H1 (cell line): ENCODE results near the gene RNF182. TPM values are rescaled to one million over a fixed set of nuclear protein-coding genes. Genes with fewer than 3 reads are reported as not detected.

Source experiments
- CTCF ChIA-PET: fragments of 300-600 bp; sonication (Branson Sonifier 250); formaldehyde crosslinking; loops from one replicate; lab custom pipeline; 2021; ENCODE audit not compliant: partially characterized antibody; lab: Charles Lee
- POLR2A ChIA-PET: fragments of 300-600 bp; sonication (Branson Sonifier 250); formaldehyde crosslinking; loops from one replicate; lab custom pipeline; 2021; ENCODE audit warnings: inconsistent platforms; ENCODE audit not compliant: partially characterized antibody; lab: Charles Lee
- DNase-seq, 2 experiments: peaks; one replicate each; pipeline versions ENCODE4 v3.0.0 to v3.0.0-alpha.2; 2010 to 2022; ENCODE audit warnings: low spot score in 2 of 2, low read depth in 1 of 2, mixed read lengths in 1 of 2
- FAIRE-seq: peaks from 2 replicates; lab custom pipeline; 2011; peaks lifted over from hg19 to GRCh38; lab: Jason Lieb, UNC
- H2AFZ ChIP-seq: 2 replicates; pipeline ENCODE4 v1.8.1; 2012; ENCODE audit warnings: low read length, inconsistent platforms
- H2AK5ac ChIP-seq: 2 replicates; pipeline ENCODE4 v1.6.1; 2013; ENCODE audit warnings: low read depth, low read length
- H2BK120ac ChIP-seq: replicated peaks from 2 replicates; pipeline ENCODE3; 2013; ENCODE audit warnings: low read depth, low read length, inconsistent platforms
- H2BK12ac ChIP-seq: 2 replicates; pipeline ENCODE4 v1.6.1; 2013; ENCODE audit warnings: low read depth, low read length
- H2BK15ac ChIP-seq: 2 replicates; pipeline ENCODE4 v1.6.1; 2013; ENCODE audit warnings: low read length
- H2BK20ac ChIP-seq: 2 replicates; pipeline ENCODE4 v1.6.1; 2013; ENCODE audit warnings: low read length
- H2BK5ac ChIP-seq: 2 replicates; pipeline ENCODE4 v1.6.1; 2013; ENCODE audit warnings: low read depth, low read length
- H3K14ac ChIP-seq: 2 replicates; pipeline ENCODE4 v1.6.1; 2013; ENCODE audit warnings: inconsistent platforms; ENCODE audit not compliant: insufficient read length
- H3K18ac ChIP-seq: 2 replicates; pipeline ENCODE4 v1.6.1; 2013; ENCODE audit warnings: low read length; ENCODE audit errors: extremely low read depth
- H3K23ac ChIP-seq: 2 replicates; pipeline ENCODE4 v1.6.1; 2013; ENCODE audit warnings: inconsistent platforms; ENCODE audit not compliant: insufficient read length
- H3K23me2 ChIP-seq: 2 replicates; pipeline ENCODE4 v1.6.1; 2013; ENCODE audit warnings: low read depth, low read length
- H3K27ac ChIP-seq: 2 replicates; pipeline ENCODE4 v1.6.1; 2011; ENCODE audit warnings: low read depth, low read length, inconsistent platforms
- H3K27me3 ChIP-seq, 4 experiments: replicated peaks in 1 of 4; 1 replicate in 1 of 4; 2 replicates in 3 of 4; pipeline versions ENCODE4 v1.6.1 to v1.8.1; 2011 to 2013; ENCODE audit warnings: low read length in 3 of 4, mild to moderate bottlenecking in 3 of 4, inconsistent platforms in 2 of 4, mixed read lengths in 2 of 4, moderate library complexity in 1 of 4; ENCODE audit not compliant: control insufficient read depth in 3 of 4, insufficient read depth in 3 of 4; ENCODE audit errors: extremely low read depth in 1 of 4
- H3K36me3 ChIP-seq, 4 experiments: 2 replicates each; pipeline versions ENCODE4 v1.6.1 to v1.8.1; 2011 to 2013; ENCODE audit warnings: mild to moderate bottlenecking in 4 of 4, low read length in 3 of 4, moderate library complexity in 2 of 4, control low read depth in 1 of 4, inconsistent platforms in 1 of 4; ENCODE audit not compliant: insufficient read depth in 4 of 4, control insufficient read depth in 2 of 4
- H3K4ac ChIP-seq: replicated peaks from 2 replicates; pipeline ENCODE3; 2013; ENCODE audit warnings: low read length, low read depth, mixed read lengths, inconsistent platforms; ENCODE audit not compliant: insufficient read length
- H3K4me1 ChIP-seq, 4 experiments: replicated peaks in 1 of 4; 1 replicate in 1 of 4; 2 replicates in 3 of 4; pipeline versions ENCODE4 v1.6.1 to v1.8.1; 2011 to 2013; ENCODE audit warnings: low read length in 3 of 4, inconsistent platforms in 2 of 4, mixed read lengths in 1 of 4; ENCODE audit not compliant: insufficient read depth in 4 of 4, control insufficient read depth in 3 of 4
- H3K4me2 ChIP-seq, 2 experiments: 2 replicates each; pipeline versions ENCODE4 v1.6.1 to v1.8.1; 2011 to 2013; ENCODE audit warnings: low read depth in 2 of 2, low read length in 2 of 2, control low read depth in 1 of 2, inconsistent platforms in 1 of 2, mild to moderate bottlenecking in 1 of 2; ENCODE audit not compliant: insufficient read depth in 1 of 2
- H3K4me3 ChIP-seq, 4 experiments: fragments of 200-600, 300-600 bp in 1 of 4; sonication (generic), shearing (Covaris generic), sonication (Bioruptor Twin) in 1 of 4; 2 replicates each; pipeline versions ENCODE4 v1.5.1 to v1.8.1; 2011 to 2016; ENCODE audit warnings: low read length in 4 of 4, low read depth in 3 of 4, control low read depth in 2 of 4, inconsistent platforms in 2 of 4, mild to moderate bottlenecking in 2 of 4, mixed read lengths in 1 of 4, moderate library complexity in 1 of 4; ENCODE audit not compliant: insufficient read depth in 2 of 4; ENCODE audit errors: extremely low read depth in 1 of 4
- H3K56ac ChIP-seq: replicated peaks from 2 replicates; pipeline ENCODE3; 2013; ENCODE audit warnings: low read depth, mild to moderate bottlenecking, mixed read lengths, low read length, inconsistent platforms; ENCODE audit not compliant: insufficient read length
- H3K79me1 ChIP-seq: 2 replicates; pipeline ENCODE4 v1.6.1; 2013; ENCODE audit warnings: low read depth, low read length, control low read depth
- H3K79me2 ChIP-seq, 2 experiments: 2 replicates each; pipeline versions ENCODE4 v1.6.1 to v1.8.1; 2012 to 2013; ENCODE audit warnings: low read length in 2 of 2, mild to moderate bottlenecking in 2 of 2, inconsistent platforms in 1 of 2; ENCODE audit not compliant: insufficient read depth in 2 of 2, control insufficient read depth in 1 of 2
- H3K9ac ChIP-seq, 4 experiments: replicated peaks in 1 of 4; 1 replicate in 1 of 4; 2 replicates in 3 of 4; pipeline versions ENCODE4 v1.6.1 to v1.8.1; 2011 to 2013; ENCODE audit warnings: low read depth in 3 of 4, low read length in 3 of 4, control low read depth in 2 of 4, mild to moderate bottlenecking in 2 of 4, moderate library complexity in 2 of 4, inconsistent platforms in 1 of 4; ENCODE audit errors: extremely low read depth in 1 of 4
- H3K9me3 ChIP-seq, 2 experiments: 2 replicates each; pipeline versions ENCODE4 v1.6.1 to v1.8.1; 2012 to 2013; ENCODE audit warnings: mild to moderate bottlenecking in 2 of 2, moderate library complexity in 2 of 2, control low read depth in 1 of 2, inconsistent platforms in 1 of 2, low read depth in 1 of 2, low read length in 1 of 2, mixed read lengths in 1 of 2; ENCODE audit not compliant: insufficient read depth in 2 of 2
- H4K20me1 ChIP-seq, 2 experiments: replicated peaks in 1 of 2; 2 replicates each; pipeline versions ENCODE3 to v1.8.1; 2011 to 2013; ENCODE audit warnings: inconsistent platforms in 2 of 2, low read length in 2 of 2, mild to moderate bottlenecking in 1 of 2; ENCODE audit not compliant: insufficient read depth in 2 of 2, control insufficient read depth in 1 of 2
- H4K5ac ChIP-seq: 2 replicates; pipeline ENCODE4 v1.6.1; 2013; ENCODE audit warnings: low read length, low read depth, mixed read lengths, inconsistent platforms; ENCODE audit not compliant: insufficient read length
- H4K8ac ChIP-seq: 2 replicates; pipeline ENCODE4 v1.8.0; 2013; ENCODE audit warnings: mild to moderate bottlenecking, moderate library complexity, low read length, inconsistent platforms; ENCODE audit not compliant: insufficient read depth; ENCODE audit errors: extremely low read depth
- H4K91ac ChIP-seq: replicated peaks from 2 replicates; pipeline ENCODE3; 2013; ENCODE audit warnings: low read length, mixed read lengths, inconsistent platforms; ENCODE audit not compliant: insufficient read length
- KDM4A ChIP-seq: IDR thresholded peaks from one replicate; pipeline ENCODE4 v1.7.1; 2012; ENCODE audit warnings: low read depth, mild to moderate bottlenecking, moderate library complexity, low read length, inconsistent platforms; ENCODE audit not compliant: severe bottlenecking
- WGBS, 2 experiments: shearing (Covaris generic) in 1 of 2; methylation state at CpG; one replicate each; pipeline versions ENCODE4 v1.1.6 to v1.1.7; 2013 to 2015; ENCODE audit warnings: low lambda C conversion rate in 2 of 2, mixed read lengths in 2 of 2, inconsistent platforms in 1 of 2, low coverage in 1 of 2, missing lambda C conversion rate in 1 of 2; ENCODE audit not compliant: insufficient replicate concordance in 2 of 2, insufficient coverage in 1 of 2, insufficient read length in 1 of 2; ENCODE audit errors: extremely low coverage in 1 of 2, missing lambda C conversion rate in 1 of 2; 5-methylcytosine and 5-hydroxymethylcytosine counted together
- polyA plus RNA-seq, 7 experiments: library from polyadenylated mRNA; depleted of rRNA in 3 of 7; stranded (reverse) in 5 of 7; unstranded in 2 of 7; fragments of >200 nt in 5 of 7; fragments of 200-250 nt in 2 of 7; gene quantifications; 1 replicate in 5 of 7; 2 replicates in 1 of 7; 4 replicates in 1 of 7; pipeline versions ENCODE4 v1.2.1 to v1.2.3, GENCODE V29; 2011 to 2013; ENCODE audit warnings: missing spikeins in 2 of 7, mixed read lengths in 2 of 7
- total RNA-seq: library from RNA; stranded (reverse); fragmentation: NEBNext Ultra II Directional; extraction: Animal tissue kit (Norgen Biotek cat#: 25700); gene quantifications from 2 replicates; pipeline ENCODE4 v1.2.1, GENCODE V29; 2021

Gene RNF182
- total and polyA plus RNA-seq, 2 of the 8 experiments (the other 6 are each of a cell fraction or from before 2014, with no cell fraction given), result 6.2 to 10.7 TPM

DNA sequence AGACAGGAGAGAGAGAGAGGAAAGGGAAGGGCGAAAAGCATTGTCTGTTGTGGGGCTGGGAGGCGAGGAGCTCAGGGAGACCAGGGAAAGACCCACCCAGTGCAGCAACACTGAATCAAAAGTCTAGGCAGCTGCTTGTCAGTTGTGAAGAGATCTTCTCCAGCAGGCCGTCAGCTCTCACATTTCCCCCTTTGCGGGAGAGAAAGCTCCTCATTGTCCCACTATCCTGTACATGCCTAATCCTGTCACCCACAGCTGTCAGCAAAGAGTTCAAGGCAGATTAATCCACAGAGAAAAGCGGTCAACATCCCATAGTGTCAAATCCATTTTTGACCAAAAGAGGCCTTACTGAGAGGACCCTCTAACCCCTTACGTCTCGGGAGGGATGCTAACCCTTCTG lies 27.3 kb downstream of the RNF182 start:
- no peak for TF ChIP-seq KDM4A
- TF ChIP-seq, all 59 proteins: peak for 0
- H3K9ac ChIP-seq, result no peak overlapping the region
- no peak overlapping the region for H3K23ac ChIP-seq
- H4K20me1 ChIP-seq, result no peaks in the 10 kb centered on the region
- ChIA-PET POLR2A (no interaction called here), CTCF (no interaction called here)
- H2BK5ac ChIP-seq, result no peak overlapping the region
- peaks cover 14 to 26% of the 10 kb centered on the region in 2 experiments for H3K9me3 ChIP-seq
- no peaks in the 10 kb centered on the region for H3K79me2 ChIP-seq
- no peak overlapping the region for H3K18ac ChIP-seq
- H3K4ac ChIP-seq, result no peak overlapping the region
- no peaks in the 10 kb centered on the region for H3K23me2 ChIP-seq
- no peak overlapping the region for H2BK20ac ChIP-seq
- no peak overlapping the region for H3K56ac ChIP-seq
- H4K8ac ChIP-seq, result no peak overlapping the region
- no peak overlapping the region for H2BK12ac ChIP-seq
- no peak for DNase-seq
- H3K27ac ChIP-seq, result no peak overlapping the region
- H3K4me3 ChIP-seq, result no peak overlapping the region
- H3K4me1 ChIP-seq, result no peaks in the 10 kb centered on the region
- no peak overlapping the region for H4K91ac ChIP-seq
- no peak overlapping the region for H2AK5ac ChIP-seq
- no peak overlapping the region for H4K5ac ChIP-seq
- H3K4me2 ChIP-seq, result no peak overlapping the region
- no peak for FAIRE-seq
- H3K14ac ChIP-seq, result no peak overlapping the region
- no peak overlapping the region for H2AFZ ChIP-seq
- no peaks in the 10 kb centered on the region for H3K27me3 ChIP-seq
- H2BK15ac ChIP-seq, result no peak overlapping the region; the same call in 1 of the 2 replicates
- H2BK120ac ChIP-seq, result no peak overlapping the region
- H3K36me3 ChIP-seq, result peaks cover 0 to 7% (median under 1%) of the 10 kb centered on the region in 4 experiments; a peak in 3 of 8 replicates
- WGBS, 2 experiments, result 89% methylated on average over 6 of the region's 7 CpGs; no CpG with 5 or more reads in 1 of the 2 experiments
- H3K79me1 ChIP-seq, result no peaks in the 10 kb centered on the region; the same call in 1 of the 2 replicates
